Forelimb muscle (tissue), 1 donor: ENCODE results near the gene WDR41. TPM values are rescaled to one million over a fixed set of nuclear protein-coding genes. Genes with fewer than 3 reads are reported as not detected.
A peak's percentile ranks its signal among the peaks of the same experiment; 100 is the strongest.
"Not testable (repeated sequence)": the region's sequence is repeated elsewhere in the genome, so short reads cannot be mapped to it uniquely, and the experiment has no call there.

ENCODE experiments used
- DNase-seq: peaks from one replicate; pipeline ENCODE4 v3.0.0-alpha.2; 2013; ENCODE audit warnings: low read depth
- polyA plus RNA-seq: library from polyadenylated mRNA; unstranded; fragments of 120-200 nt; gene quantifications from one replicate; pipeline ENCODE4 v1.2.1, GENCODE V29; 2013; ENCODE audit not compliant: insufficient read length

WDR41 gene, protein sequence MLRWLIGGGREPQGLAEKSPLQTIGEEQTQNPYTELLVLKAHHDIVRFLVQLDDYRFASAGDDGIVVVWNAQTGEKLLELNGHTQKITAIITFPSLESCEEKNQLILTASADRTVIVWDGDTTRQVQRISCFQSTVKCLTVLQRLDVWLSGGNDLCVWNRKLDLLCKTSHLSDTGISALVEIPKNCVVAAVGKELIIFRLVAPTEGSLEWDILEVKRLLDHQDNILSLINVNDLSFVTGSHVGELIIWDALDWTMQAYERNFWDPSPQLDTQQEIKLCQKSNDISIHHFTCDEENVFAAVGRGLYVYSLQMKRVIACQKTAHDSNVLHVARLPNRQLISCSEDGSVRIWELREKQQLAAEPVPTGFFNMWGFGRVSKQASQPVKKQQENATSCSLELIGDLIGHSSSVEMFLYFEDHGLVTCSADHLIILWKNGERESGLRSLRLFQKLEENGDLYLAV
- 42.7 TPM for polyA plus RNA-seq

DNA sequence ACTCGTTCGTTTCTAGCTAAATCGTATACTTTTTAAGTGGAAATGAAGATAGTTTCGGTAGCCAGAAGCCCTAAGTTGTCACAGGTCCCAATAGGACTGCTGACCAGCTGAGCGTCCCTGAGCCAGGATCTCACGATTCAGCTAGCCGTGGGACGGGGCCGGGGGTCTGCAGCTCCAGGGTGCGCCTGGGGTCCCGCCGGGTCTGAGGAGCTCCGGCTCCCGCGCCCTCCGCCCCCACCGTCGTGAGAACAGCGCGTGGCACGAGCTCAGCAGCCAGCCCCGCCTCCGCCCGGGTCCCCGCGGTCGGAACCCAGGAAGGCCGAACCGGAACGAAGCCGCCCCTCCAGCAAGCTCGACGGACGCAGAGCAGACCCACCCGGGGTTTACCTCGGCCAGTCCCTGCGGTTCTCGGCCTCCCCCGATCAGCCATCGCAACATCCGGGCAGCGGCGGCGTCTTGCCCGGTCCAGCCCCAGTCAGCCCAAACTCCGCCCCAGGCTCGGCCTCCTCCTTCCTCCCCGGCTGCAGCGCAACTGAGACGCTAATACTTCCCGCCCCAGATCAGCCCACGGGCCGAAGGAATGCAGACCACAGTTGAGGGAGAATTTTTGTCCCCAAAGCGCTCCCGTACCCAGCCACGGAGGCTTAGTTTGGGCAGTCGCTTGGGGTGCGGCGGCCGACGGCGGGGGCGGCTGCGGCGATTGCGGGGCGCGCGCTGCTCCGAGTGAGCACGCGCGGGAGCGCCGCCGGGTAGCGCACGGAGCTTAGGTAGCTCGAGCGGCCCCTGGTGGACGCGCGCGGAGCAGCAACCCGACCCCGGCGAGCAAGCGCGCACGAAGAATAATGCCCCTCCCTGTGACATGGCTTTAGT is at the start of gene WDR41:
Gene WDR41, minus strand, starts transcription at position 534 of the 870 bp plus-strand sequence. Its CDS starts 96 bp downstream, at position 438.
- peak; percentile 91 for DNase-seq

GRCh38 chr5:77531297-77531696 is 39.2 kb upstream of the WDR41 start:
- no peak for DNase-seq

- DNase-seq: no peak
These were observed 26.2 kb upstream of the WDR41 start for GRCh38 chr5:77518304-77518703.

DNA sequence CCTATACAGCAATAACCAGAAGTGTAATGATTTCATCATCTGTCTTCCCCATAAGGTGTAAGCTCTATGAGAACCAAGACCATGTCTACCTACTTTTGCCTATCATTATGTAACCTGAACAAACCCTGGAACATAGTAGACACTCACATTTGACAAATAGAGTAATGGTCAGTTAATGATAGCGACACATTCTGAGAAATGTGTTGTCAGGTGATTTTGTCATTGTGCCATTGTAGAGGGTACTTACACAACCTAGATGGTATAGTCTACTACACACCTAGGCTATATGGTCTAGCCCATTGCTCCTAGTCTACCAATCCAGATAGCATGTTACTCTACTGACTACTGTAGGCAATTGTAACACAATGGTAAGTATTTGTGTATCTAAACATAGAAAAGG is 22.3 kb upstream of the WDR41 start:
- no peak for DNase-seq

DNA sequence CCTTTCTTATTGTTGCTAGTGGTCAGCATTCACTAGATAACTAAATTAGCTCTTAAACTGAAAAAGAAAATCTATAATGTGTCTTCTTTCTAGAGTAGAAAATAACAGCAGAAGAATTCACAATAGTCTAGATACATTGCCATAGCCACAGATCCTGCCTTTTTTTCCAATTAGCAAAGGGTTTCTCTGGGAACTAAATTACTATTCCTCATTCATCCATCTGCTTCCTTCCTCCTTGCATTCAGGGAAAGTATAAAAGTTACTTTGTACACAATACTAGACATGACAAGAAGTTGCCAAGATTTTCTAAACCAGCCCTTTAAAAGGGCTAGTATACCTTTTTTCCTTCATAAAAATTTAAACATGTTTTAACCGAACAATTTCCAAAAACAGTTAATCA is 21.2 kb upstream of the WDR41 start:
- DNase-seq: no peak

DNA sequence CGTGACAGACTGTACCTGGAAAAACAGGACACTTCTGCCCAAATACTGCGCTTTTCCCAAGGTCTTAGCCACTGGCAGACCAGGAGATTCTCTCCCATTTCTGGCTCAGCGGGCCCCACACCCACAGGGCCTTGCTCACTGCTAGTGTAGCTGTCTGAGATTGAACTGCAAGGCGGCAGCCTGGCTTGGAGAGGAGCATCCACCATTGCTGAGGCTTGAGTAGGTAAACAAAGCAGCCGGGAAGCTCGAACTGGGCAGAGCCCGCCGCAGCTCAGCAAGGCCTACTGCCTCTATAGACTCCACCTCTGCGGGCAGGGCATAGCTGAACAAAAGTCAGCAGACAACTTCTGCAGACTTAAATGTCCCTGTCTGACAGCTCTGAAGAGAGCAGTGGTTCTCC is 9.0 kb upstream of the WDR41 start:
- not testable (repeated sequence) for DNase-seq

- DNase-seq: no peak
These were observed 7.9 kb upstream of the WDR41 start for GRCh38 chr5:77499973-77500372.

DNA sequence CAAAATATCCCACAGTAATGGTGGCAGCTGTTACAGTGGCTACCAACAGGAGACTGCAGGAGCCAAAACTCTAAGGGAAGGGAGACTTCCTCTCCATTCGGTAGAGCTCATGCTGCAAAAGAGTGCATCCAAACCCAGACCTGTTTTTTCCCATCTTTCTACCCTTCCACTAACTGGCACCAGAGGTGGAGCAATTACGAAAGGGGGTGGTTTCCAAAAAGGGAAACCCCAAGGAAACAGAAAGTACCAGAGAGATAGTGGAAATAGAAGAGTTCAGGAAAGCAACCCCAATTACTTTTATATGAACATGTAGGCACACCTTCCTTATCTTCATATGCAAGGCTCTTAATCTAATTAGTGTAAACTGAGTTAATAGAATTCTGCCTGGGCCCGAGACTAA is 7.3 kb upstream of the WDR41 start:
- no peak for DNase-seq

GRCh38 chr5:77498952-77499351 is 6.8 kb upstream of the WDR41 start:
- no peak for DNase-seq

DNA sequence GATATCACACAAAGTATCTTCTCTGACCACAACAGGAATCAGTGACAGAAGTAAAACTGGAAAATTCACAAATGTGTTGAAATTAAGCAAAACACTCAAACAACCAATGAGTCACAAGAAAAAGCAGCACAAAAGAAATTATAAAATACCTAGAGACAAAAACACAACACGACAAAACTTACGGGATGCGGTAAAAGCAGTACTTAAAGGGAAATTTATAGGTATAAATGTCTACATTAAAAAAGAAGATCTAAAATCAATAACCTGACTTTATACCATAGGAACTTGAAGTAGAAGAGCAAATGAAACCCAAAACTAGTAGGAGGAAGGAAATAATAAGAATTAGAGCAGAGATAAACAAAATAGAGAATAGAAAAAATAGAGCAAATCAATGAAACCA is 2.8 kb upstream of the WDR41 start:
- no peak for DNase-seq

GRCh38 chr5:77492653-77493000 is 511 bp upstream of the WDR41 start:
- DNase-seq: no peak

DNA sequence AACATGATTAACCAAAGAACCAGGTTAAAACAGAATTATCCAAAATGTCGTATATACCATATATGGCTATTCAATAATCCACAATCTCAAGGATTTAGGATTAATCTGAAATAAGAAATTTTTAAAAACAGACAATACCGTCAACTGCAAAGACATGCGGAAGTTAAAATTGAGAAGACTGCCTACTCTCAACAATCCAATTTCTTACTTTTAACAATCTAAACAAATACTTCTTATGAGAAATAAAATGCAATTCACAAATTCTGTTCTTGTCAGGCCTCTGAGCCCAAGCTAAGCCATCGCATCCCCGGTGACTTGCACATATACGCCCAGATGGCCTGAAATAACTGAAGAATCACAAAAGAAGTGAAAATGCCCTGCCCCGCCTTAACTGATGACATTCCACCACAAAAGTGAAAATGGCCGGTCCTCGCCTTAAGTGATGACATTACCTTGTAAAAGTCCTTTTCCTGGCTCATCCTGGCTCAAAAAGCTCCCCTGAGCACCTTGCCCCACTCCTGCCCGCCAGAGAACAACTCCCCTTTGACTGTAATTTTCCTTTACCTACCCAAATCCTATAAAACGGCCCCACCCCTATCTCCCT is 1.3 kb downstream of the WDR41 start:
- not testable (repeated sequence) for DNase-seq

DNA sequence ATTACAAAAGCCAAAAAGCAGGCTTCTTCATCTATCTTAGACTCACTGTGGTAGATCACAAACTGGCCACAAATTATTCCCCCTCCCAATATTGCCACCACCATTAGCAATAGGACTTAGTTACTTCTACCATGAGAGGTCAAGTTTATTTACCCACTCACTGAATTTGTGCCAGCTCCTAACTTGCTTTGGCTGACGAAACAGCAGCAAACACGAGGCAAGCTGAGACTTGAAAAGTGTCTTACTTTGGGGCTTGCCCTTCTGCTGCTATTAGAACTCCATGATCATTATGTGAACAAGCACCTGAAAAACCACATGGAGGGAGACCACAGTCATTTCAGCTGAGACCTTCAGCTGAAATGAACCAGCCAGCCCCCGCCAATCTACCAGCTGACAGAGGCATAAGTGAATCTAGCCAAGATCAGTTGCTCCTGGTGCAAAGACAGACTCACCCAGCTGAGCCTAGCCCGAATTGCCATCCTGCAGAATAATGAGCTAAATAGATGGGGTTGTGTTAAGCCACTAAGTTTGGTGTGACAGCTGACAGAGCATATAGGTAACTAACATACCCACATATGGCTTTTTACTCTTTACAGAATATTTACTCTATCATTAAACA is 5.7 kb downstream of the WDR41 start:
- no peak for DNase-seq

DNA sequence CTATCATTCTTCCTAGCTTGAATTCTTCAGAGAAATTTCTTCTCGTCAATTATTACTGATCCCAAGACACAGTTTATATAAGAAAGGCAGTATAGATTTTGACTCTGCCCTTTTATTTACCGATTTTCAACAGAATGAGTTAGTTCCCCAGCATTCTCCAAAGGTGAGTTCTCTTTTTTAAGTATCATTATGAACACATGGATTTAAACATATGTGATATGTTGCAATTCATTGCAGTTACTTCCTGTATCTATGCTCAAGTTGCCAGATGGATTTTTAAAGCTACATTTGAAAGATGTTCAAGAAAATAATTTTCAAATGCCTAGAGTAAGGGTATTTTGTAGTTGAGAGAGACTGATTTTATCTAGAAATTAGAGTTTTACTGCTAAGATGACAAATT is 8.4 kb downstream of the WDR41 start:
- no peak for DNase-seq

DNA sequence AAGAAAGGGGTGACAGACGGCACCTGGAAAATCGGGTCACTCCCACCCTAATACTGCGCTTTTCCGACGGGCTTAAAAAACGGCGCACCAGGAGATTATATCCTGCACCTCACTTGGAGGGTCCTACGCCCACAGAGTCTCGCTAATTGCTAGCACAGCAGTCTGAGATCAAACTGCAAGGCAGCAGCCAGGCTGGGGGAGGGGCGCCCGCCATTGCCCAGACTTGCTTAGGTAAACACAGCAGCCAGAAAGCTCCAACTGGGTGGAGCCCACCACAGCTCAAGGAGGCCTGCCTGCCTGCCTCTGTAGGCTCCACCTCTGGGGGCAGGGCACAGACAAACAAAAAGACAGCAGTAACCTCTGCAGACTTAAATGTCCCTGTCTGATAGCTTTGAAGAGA is 17.1 kb downstream of the WDR41 start:
- DNase-seq: not testable (repeated sequence)

DNA sequence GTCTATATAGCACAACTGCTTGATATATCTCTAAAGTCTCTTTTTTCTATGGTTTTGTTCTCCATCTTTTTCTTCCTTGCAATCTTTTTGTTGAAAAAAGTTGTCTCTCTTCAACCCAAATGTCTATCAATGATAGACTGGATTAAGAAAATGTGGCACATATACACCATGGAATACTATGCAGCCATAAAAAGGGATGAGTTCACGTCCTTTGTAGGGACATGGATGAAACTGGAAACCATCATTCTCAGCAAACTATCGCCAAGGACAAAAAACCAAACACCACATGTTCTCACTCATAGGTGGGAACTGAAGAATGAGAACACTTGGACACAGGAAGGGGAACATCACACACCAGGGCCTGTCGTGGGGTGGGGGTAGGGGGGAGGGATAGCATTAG is 23.2 kb downstream of the WDR41 start:
- DNase-seq: not testable (repeated sequence)

GRCh38 chr5:77463905-77464304 is 28.2 kb downstream of the WDR41 start:
- DNase-seq: no peak

DNA sequence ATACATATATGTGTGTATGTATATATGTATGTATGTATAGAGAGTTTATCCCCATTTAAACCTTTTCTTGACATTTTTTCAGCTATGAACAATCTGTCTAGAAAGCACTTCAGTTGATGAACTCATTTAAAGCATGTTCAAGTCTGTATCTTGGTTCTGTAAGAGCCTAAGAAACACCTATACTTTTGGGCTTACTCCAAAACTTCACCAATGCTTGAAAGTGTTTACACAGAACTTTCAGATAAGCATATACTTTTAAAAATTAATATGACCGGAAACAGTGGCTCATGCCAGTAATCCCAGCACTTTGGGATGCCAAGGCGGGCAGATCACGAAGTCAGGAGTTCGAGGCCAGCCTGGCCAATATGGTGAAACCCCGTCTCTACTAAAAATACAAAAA is 30.8 kb downstream of the WDR41 start:
- no peak for DNase-seq

DNA sequence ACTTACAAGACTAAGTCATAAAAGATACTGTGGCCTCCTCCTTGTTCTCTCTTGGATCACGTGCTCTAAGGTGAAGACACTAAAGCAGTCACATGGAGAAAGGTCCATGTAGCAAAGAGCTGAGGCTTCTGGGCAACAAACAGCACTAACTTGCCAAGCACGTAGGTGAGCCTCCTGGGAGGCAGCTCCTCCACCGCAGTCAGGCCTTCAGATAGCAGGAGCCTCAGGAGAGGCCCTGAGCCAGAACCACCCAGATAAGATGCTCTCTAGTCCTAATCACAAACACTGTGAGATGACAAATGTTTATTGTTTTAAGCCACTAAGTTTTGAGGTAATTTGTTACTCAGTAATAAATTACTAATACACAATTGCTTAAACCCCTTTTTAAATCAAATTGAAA is 38.0 kb downstream of the WDR41 start:
- DNase-seq: no peak

DNA sequence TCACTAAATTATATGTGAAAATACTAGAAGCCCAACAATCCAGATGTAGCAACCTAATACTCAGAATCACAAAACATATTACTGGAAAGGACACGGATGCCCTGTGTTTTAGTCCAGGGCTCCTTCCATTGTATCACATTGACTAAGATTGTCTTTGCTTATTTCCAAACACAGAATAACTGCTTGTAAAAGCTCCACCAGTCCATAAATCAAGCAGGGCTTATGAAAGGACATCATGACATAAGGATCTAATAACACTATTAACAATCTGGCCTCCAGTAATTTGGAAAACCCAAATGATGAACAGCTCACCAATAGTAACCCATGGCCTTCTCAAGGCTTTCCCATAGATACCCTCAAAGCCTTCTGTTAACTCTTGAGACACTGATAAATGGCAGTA is 39.8 kb downstream of the WDR41 start:
- no peak for DNase-seq

GRCh38 chr5:77449981-77450380 is 42.1 kb downstream of the WDR41 start:
- DNase-seq: no peak

DNA sequence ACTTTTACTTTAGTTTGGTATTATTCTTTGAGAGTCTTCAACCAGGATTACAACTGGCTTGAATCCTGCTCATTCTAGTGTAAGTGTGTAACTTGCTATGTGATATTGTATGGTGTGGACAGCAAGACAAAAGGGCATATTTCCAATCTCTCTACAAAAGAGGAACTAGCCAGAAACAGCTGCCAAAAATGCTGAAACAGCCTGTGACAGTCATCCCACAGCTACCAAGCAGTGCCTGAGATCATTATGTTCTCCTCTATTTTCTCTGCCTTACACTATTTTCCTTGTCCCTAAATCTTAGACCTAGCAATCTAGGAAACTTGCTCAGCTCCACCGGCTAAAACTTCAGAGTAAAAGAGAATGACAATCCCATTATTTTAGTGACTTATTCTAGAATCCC is 42.8 kb downstream of the WDR41 start:
- DNase-seq: no peak
